Astrocyte of the cerebellum (primary cell): ENCODE results near the gene DIRAS2.

Experiments
- DNase-seq: peaks from one replicate; pipeline ENCODE4 v3.0.0-alpha.2; 2011; ENCODE audit warnings: low read depth
- H3K4me3 ChIP-seq: 2 replicates; pipeline ENCODE4 v1.5.1; 2011; ENCODE audit warnings: mild to moderate bottlenecking, low read depth, low read length, moderate library complexity
- CTCF ChIP-seq: IDR thresholded peaks from 2 replicates; pipeline ENCODE4 v1.5.1; 2012; ENCODE audit warnings: low read length, low read depth, moderate library complexity, mild to moderate bottlenecking; ENCODE audit errors: missing control alignments
- in situ Hi-C: cut with HindIII; loops from 2 replicates; pipeline ENCODE4 v1.10.0; 2017; ENCODE audit warnings: low sequenced_read_pairs

DIRAS2 gene

DNA sequence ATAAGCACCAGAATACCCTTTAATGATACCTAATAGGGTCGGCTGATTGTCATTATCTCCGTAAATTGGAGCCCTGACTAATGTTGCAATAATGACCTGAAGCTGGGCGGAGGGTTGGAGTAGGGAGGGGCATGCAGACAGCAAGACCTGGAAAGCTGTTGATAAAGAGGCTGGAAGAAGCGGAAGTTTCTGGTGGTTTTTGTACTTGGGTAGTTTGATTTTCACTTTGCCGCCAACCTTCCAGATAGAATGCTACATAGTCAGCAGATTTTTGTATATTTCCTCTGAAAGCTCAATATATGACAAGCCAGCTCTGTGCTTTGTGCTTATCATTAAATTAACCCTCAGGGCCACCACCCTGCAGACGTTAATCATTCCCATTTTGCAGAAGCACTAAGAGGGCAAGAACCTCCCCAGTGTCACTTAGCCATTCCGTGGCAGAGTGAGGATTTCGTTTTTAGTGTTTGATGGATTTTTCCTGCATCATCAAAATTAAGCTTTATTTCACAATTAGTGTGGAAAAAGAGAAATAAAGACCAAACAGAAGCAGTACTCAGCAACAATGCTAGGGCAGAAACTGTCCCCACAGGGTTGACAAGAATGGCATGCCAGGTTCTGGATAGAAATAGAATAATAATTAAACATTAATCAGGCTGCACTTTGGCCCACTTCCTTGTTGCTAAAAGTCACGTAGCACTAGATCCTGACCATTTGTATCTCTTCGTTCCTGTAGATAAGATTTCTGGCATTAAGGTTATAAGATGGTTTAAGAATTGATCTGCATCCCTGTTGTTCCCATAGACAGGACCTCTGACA is 34.7 kb downstream of the DIRAS2 start:
- H3K4me3 ChIP-seq, result no peak overlapping the region
- DNase-seq, result no peak
- no peak for TF ChIP-seq CTCF
- in situ Hi-C loops, result no loop called here

- no peak overlapping the region for H3K4me3 ChIP-seq
- TF ChIP-seq CTCF, result no peak
- in situ Hi-C loops, result no loop called here
- DNase-seq, result no peak
Measured at GRCh38 chr9:90600029-90600428, 42.6 kb downstream of the DIRAS2 start.

- H3K4me3 ChIP-seq, result no peak overlapping the region
- no peak for TF ChIP-seq CTCF
- DNase-seq, result no peak
- in situ Hi-C loops, result no loop called here
Measured at GRCh38 chr9:90598191-90598590, 44.4 kb downstream of the DIRAS2 start.

DNA sequence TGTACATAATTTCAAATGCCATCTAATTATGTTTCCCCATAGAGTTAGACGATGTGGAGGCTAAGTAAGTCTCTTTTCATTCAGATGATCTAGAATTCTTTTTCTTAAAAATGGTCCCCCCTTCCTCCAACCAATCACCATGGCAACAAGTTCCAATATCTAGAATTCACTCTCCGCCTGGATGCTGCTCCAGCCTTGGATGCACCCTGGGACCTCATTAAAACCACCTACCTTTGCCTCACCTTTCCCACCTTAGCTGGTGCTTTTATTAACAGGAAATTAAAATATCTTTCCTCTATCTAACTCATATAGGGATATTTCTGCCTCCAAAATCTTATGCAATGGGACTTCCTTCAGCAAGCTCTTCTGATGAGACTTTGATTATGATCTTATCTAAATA is 49.0 kb downstream of the DIRAS2 start:
- no peak for TF ChIP-seq CTCF
- in situ Hi-C loops, result no loop called here
- H3K4me3 ChIP-seq, result no peak overlapping the region
- no peak for DNase-seq

GRCh38 chr9:90580576-90580975 is 62.0 kb downstream of the DIRAS2 start:
- TF ChIP-seq CTCF, result no peak

DNA sequence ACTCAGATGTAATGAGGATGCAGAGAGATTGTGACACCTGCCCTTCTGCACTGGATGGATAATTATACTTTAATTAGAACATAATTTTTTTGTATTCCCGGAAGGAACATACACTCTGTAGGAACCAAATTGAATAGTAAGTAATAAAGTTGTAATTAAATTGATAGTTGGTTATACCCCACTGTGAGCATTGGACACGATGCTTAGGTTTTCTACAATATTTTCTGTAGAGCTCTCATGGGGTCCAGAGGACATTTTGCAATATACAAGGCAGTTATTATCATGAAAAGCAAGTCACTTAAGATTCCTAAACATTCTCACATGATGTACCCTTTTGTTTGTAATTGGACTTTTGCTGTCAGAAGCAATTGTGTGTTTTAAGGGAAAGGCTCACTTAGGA is 63.4 kb downstream of the DIRAS2 start:
- TF ChIP-seq CTCF, result no peak
- no peak for DNase-seq
- in situ Hi-C loops, result no loop called here
- H3K4me3 ChIP-seq, result no peak overlapping the region

More at GRCh38 chr9:90580576-90580975, 62.0 kb downstream of the DIRAS2 start:
- in situ Hi-C loops, result no loop called here
- no peak for DNase-seq
- H3K4me3 ChIP-seq, result no peak overlapping the region
